ENCODE results near the gene CCDC187.

GRCh38 chr9:136292591-136293448, 11.1 kb downstream of the CCDC187 start:
- TF ChIP-seq CTCF (IDR thresholded peaks at IDR 0.05) (no peak), POLR2A (IDR thresholded peaks at IDR 0.05) (no peak)

All from body of pancreas (tissue), 4 donors.